CD4-positive, alpha-beta T cell treated with Interferon gamma for 1 hour (primary cell): ENCODE results near the gene DGCR2.
"Not testable (repeated sequence)": the region's sequence is repeated elsewhere in the genome, so short reads cannot be mapped to it uniquely, and the experiment has no call there.

ENCODE experiments used
- DNase-seq: peaks from one replicate; pipeline ENCODE4 v3.0.0-alpha.2; 2020

Gene DGCR2

DNA sequence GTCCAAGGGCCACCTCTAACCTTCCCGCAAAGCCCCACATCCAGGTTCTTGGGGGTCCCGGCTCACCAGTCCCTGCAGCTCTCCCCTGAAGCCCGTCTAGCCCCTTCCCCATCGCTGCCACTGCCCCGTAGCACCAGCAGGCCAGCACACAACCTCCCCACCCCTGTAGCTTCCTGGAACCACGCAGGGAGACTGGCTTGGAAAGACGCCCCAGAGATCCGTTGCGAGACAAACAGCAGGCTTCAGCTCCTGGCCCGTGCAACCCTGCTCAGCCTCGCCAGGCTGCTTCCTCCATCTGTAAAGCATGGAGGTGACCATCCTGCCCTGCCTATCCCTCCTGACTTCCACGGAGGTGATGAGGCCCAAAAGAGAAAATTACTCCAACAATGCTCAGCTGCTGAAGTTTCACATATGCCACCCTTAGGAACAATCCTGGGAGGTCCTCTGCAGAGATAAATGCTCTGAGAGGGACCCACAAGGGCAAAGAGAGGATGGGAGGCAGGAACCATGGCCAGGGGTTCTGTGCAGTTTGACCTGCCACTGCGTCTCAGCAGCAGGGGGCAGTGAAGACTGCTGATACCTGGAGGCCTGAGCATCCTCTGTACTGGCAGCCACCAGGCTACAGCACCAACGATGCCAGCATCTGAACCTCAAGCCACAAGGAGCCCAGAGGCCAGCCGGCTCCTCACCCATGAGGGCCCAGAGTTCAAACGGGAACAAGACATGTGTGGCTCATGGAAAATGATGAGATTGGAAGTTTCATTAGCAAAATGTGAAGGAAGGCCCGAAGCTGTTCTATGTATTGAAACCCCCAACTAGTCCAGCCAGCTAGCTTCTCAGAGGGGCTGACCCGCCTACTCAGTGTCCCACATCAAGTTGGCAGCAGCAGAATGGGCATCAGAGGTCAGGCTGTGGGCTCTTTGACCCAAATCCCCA is 16.1 kb downstream of the DGCR2 start:
- DNase-seq, result peak; percentile 62

- no peak for DNase-seq
Measured at GRCh38 chr22:19105456-19105855, 16.8 kb downstream of the DGCR2 start.

- no peak for DNase-seq
Measured at GRCh38 chr22:19103880-19104821, 18.1 kb downstream of the DGCR2 start.

- no peak for DNase-seq
Measured at GRCh38 chr22:19098157-19098556, 24.1 kb downstream of the DGCR2 start.

DNA sequence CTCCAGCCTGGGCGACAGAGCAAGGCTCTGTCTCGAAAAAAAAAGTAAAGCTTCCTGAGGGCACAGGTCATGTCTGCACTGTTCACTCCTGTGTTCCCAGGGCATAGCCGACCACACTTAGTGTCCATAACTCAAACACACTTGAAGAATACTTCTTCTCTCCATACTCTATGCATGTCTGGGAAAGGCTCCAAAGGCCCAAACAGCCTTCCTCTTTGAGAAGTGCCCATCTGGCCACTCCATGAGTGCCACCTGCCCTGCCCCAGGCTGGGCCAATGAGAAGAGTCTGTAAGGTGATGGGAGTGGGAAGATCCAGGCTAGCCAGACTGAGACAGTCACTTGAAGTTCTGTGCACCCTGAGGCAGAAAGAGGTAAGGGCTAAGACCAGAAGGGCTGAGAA is 24.7 kb downstream of the DGCR2 start:
- no peak for DNase-seq

- no peak for DNase-seq
Measured at GRCh38 chr22:19096555-19096954, 25.7 kb downstream of the DGCR2 start.

DNA sequence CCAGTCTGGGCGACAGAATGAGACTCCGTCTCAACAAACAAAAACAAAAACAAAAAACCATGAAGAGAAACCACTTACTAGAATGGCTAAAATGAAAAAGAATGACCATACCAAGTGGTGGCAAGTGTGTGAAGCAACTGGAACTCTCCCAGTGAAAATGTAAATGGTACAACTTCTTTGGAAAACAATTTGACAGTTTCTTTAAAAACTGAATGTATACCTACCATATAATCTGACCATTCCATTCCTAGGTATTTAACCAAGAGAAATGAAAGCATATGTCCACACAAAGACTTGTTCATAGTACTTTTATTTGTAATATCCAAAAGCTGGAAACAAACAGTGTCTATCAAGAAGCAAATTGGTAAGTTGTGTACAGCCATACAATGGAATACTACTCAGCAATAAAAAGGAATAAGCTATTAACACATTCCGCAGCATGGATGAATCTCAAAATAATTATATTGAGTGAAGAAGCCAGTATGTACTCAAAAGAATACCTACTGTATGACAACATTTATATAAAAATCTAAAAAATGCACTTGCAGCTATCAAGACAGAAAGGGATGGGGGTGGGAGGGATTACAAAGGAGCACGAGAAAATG is 27.7 kb downstream of the DGCR2 start:
- no peak for DNase-seq

DNA sequence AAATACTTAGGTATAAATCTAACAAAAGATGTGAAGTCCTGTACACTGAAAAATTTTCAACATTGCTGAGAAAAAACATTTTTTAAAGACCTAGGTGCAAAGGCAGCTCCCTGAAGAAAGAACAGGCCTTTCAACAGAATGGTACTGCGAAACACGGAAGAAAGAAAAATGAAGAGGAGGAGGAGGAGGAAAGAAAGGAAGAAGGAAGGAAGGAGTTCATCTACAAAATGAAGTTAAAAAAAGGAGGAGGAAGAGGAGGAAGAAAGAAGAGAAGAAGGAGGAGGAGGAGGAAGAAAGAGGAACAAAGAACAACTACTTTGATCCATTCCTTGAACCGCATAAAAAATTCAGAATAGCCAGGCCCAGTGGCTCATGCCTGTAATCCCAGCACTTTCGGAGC is 29.5 kb downstream of the DGCR2 start:
- DNase-seq, result no peak

DNA sequence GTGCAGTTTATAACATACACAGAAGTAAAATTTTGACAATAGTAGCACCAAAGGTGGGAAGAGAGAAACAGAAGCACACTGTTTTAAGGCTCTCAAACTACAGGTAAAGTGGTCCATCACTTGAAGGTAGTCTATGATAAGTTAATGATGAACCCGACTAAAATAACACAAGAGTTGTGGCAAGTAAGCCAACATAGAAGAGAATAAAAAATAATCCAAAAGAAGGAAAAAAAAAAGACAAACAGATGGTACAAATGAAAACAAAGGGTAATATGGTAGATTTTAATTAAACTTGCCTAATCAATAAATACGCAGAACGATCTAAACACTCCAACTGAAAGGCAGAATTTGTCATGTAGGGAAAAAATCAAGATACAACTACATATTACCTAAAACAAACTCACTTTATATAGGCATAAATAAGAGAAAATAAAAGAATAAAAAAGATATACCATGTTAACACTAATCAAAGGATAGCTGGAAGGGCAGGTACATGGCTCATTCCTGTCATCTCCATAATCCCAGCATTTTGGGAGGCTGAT is 31.6 kb downstream of the DGCR2 start:
- DNase-seq, result no peak

DNA sequence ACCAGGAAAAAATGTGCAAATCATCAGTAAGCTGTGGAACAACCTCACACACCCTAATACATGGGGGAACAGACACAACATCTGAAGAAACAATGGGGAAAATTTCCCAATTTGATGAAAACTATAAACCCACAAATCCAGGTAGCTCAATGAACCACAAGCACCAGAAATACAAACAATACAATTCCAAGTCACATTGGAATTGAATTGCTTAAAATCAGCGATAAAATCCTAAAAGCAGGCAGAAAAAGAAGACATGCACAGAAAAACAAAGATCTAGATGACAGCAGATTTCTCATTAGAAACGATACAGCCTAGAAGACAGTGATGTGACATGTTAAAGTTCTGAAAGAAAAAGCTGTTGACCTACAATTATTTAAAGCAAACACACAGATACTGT is 32.0 kb downstream of the DGCR2 start:
- no peak for DNase-seq

- no peak for DNase-seq
Measured at GRCh38 chr22:19088866-19089595, 33.2 kb downstream of the DGCR2 start.

- no peak for DNase-seq
Measured at GRCh38 chr22:19086896-19087295, 35.3 kb downstream of the DGCR2 start.

DNA sequence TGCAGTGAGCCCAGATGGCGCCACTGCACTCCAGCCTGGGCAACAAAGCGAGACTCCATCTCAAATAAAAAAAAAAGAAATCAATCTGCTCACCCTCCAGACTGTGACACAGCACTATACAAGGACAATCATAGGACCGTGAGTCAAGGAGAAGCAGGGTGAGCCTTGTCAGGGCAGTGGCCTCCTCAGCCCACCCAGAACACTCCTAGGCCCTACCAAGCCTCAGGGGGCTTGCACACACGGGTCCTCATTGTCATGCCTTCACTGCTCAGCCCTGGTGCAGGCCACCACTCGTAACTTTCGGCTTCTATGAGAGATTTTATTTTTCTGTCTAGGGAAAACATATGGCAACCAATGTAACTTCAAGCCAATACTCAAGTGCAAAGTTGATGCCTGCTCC is 35.8 kb downstream of the DGCR2 start:
- no peak for DNase-seq

- DNase-seq, result no peak
Measured at GRCh38 chr22:19085233-19085718, 36.9 kb downstream of the DGCR2 start.

GRCh38 chr22:19084586-19084985 is 37.6 kb downstream of the DGCR2 start:
- not testable (repeated sequence) for DNase-seq

- DNase-seq, result not testable (repeated sequence)
Measured at GRCh38 chr22:19084126-19084525, 38.1 kb downstream of the DGCR2 start.

DNA sequence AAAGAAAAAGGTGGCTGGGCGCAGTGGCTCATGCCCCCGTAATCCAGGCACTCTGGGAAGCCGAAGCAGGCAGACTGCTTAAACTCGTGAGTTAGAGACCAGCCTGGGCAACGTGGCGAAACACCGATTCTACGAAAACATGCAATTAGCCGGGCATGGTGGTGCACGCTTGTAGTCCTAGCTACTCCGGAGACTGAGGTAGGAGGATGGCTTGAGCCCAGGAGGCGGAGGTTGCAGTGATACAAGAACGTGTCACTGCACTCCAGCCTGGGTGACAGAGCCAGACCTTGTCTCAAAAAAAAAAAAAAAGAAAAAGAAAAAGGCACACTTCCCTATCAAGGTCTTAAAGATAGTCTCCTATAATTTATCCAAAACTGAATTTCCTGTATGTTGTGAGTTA is 39.4 kb downstream of the DGCR2 start:
- no peak for DNase-seq

- no peak for DNase-seq
Measured at GRCh38 chr22:19082101-19082500, 40.1 kb downstream of the DGCR2 start.

DNA sequence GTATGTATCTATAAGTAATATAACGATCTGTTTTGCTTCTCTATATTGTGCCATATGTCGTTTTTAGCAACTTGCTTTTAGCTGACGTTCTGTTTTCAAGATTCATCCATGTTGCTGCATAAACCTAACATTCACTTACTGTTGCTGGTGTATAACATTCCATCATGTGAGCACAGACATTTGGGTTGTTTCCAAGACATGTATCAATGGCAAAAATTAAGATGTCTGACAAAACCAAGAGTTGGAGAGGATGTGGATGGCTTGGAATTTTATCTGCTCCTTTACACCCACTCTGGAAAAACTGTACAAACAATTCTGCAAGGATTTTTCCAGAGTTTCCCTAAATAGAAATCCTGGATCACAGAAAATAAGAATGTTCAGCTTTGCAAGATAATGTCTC is 40.9 kb downstream of the DGCR2 start:
- DNase-seq, result no peak

GRCh38 chr22:19080853-19081252 is 41.4 kb downstream of the DGCR2 start:
- DNase-seq, result no peak

DNA sequence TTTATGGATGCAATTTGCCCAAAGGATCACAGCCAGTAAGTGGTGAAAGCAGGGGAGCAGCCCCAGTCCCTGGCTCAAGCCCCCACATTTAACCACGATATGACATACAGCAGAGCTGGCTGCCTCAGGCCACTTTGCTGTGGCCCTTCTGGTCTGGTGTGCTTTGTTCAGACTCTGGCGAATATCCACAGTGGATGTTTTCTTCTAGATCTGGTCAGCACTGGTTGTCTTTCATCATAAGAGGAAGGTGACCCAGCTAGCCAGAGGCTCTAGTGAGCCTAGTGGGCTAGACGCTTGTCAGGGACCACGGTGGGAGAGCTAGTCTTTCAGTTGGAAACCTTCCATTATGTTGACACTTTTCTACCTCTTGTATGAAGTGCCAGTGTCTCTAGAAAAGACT is 42.5 kb downstream of the DGCR2 start:
- DNase-seq, result no peak

GRCh38 chr22:19075404-19075803 is 46.8 kb downstream of the DGCR2 start:
- no peak for DNase-seq
